ENCODE data around the gene F2RL1. TPM values are rescaled to one million over a fixed set of nuclear protein-coding genes. Genes with fewer than 3 reads are reported as not detected.
"Not testable (repeated sequence)": the region's sequence is repeated elsewhere in the genome, so short reads cannot be mapped to it uniquely, and the experiment has no call there.

The F2RL1 gene
- total and polyA plus RNA-seq, 11 donors = 0.80 to 6.6 (median 1.6) TPM

DNA sequence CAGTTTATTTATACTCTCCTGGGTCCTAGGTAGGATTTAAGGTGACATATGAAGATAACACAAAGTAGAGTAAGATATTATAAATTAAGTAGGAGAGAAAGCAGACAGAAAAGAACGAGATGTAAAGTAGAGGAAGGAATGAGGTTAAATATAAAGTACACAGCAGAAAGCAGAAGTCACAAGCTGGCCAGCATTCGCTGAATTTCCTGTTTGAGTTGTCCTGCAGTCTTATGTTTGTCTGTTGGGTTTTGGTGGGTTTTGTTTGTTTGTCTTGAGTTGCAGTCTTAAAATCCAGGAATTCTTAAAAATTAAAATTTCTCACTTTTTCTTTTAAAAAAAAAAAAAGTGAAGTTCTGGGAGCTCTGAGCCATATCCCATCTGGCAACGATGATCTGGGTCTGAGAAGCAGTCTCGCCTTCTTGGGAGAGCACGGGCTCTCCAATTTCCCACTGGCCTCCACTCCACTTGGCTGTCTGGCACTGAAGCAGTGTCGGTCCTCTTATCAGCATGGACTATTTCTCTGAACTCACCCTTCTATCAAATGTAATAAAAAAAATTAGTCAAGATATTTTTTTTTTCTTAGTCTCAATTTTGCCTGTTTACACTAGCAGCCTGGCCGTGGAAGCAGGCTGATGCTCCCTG, 33.0 kb downstream of the F2RL1 start:
- H3K27me3 ChIP-seq = no peaks in the 10 kb centered on the region
- peaks cover 0 to 5% (median 0%) of the 10 kb centered on the region in 12 donors for H3K9me3 ChIP-seq
- H3K4me1 ChIP-seq = peaks cover 0 to 77% (median 8%) of the 10 kb centered on the region in 12 donors
- DNase-seq (peak in 4 of 5 donors; percentile 21 to 66 (median 39)), ATAC-seq (peak in 3 of 4 donors; percentile 58 to 75 (median 73))
- no peak overlapping the region for H3K4me3 ChIP-seq
- H3K36me3 ChIP-seq = no peaks in the 10 kb centered on the region
- peak overlapping the region in 5 of 12 donors; percentile 25 to 91 (median 36) for H3K27ac ChIP-seq
- WGBS, 4 donors = 43 to 52% (median 46%) methylated on average over 7 of the region's 7 CpGs
- intact Hi-C loops (cut with DNase I) = no loop called here
- TF ChIP-seq, protein P1, sequence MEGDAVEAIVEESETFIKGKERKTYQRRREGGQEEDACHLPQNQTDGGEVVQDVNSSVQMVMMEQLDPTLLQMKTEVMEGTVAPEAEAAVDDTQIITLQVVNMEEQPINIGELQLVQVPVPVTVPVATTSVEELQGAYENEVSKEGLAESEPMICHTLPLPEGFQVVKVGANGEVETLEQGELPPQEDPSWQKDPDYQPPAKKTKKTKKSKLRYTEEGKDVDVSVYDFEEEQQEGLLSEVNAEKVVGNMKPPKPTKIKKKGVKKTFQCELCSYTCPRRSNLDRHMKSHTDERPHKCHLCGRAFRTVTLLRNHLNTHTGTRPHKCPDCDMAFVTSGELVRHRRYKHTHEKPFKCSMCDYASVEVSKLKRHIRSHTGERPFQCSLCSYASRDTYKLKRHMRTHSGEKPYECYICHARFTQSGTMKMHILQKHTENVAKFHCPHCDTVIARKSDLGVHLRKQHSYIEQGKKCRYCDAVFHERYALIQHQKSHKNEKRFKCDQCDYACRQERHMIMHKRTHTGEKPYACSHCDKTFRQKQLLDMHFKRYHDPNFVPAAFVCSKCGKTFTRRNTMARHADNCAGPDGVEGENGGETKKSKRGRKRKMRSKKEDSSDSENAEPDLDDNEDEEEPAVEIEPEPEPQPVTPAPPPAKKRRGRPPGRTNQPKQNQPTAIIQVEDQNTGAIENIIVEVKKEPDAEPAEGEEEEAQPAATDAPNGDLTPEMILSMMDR (IDR thresholded peaks at IDR 0.05) = no peak
- no peak for TF ChIP-seq POLR2A (IDR thresholded peaks at IDR 0.05)

DNA sequence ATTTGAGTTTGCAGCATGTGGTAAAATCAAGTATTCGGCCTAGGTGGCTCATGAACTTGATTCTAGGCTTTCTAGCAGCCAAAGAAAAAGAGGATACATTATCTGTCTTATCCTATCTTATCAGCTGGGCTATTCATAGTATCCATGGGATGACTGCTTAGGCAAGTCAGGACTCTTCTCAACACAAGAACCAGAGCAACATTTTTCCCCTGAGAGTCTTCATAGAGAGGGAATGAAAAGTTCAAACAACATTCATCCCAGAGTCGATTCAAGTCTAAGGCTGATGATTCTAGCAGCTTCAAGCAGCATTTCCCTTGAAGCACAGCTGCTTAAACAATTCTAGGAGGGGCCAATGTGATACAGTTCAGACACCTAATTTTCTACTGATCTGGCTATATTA, 33.9 kb downstream of the F2RL1 start:
- peak overlapping the region in 6 of 12 donors; percentile 4 to 91 (median 36) for H3K27ac ChIP-seq
- H3K4me1 ChIP-seq = peaks cover 0 to 85% (median 8%) of the 10 kb centered on the region in 12 donors
- no peaks in the 10 kb centered on the region for H3K36me3 ChIP-seq
- no peak for TF ChIP-seq POLR2A (IDR thresholded peaks at IDR 0.05)
- TF ChIP-seq, protein P1 (IDR thresholded peaks at IDR 0.05) = no peak
- DNase-seq (no peak), ATAC-seq (peak in 2 of 4 donors; percentile 48 to 49)
- peaks cover 0 to 5% (median 0%) of the 10 kb centered on the region in 12 donors for H3K9me3 ChIP-seq
- H3K4me3 ChIP-seq = no peak overlapping the region
- WGBS, 4 donors = 24 to 40% (median 25%) methylated on average over 2 of the region's 2 CpGs
- H3K27me3 ChIP-seq = no peaks in the 10 kb centered on the region
- intact Hi-C loops (cut with DNase I) = no loop called here

DNA sequence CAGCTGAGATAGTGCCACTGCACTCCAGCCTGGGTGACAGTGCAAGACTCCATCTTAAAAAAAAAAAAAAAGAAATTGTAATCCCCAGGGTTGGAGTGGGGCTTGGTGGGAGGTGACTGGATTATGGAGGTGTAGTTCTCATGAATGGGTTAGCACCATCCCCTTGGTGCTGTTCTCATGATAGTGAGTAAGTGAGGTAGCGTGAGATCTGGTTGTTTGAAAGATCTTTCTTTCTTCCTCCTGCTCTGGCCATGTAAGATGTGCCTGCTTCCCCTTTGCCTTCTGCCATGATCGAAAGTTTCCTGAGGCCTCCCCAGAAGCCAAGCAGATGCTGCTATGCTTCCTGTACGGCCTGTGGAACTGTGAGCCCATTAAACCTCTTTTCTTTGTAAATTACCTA, 34.9 kb downstream of the F2RL1 start:
- H3K36me3 ChIP-seq; H3K9me3 ChIP-seq; intact Hi-C loops (cut with DNase I); H3K27me3 ChIP-seq; H3K4me3 ChIP-seq; ATAC-seq; DNase-seq: not testable (repeated sequence)
- Histone ChIP-seq H3K27ac (peak overlapping the region in 1 of 12 donors; percentile 91), H3K4me1 (peaks cover 0 to 87% (median 8%) of the 10 kb centered on the region in 12 donors)
- WGBS, 4 donors = 88 to 100% (median 94%) methylated on average over 3 of the region's 3 CpGs

DNA sequence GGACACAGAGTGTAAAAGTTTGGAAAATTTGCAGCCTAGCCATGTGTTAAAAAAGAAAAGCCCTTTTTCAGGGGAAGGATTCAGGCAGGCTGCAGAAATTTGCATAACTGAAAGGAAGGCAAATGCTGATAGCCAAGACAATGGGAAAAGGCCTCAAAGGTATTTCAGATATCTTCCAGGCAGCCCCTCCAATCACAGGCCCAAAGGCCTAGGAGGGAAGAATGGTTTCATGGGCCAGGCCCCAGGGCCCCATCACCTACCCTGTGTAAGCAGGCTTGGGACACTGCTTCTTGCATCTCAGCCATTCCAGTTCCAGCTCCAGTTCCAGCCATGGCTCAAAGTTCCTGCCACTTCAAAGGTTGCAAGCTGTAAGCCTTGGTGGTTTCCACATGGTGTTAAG, 35.8 kb downstream of the F2RL1 start:
- Histone ChIP-seq H3K4me1 (peaks cover 0 to 89% (median 8%) of the 10 kb centered on the region in 12 donors), H3K36me3 (no peaks in the 10 kb centered on the region), H3K9me3 (peaks cover 0 to 5% (median 0%) of the 10 kb centered on the region in 12 donors), H3K27ac (peak overlapping the region in 1 of 12 donors; percentile 91), H3K4me3 (no peak overlapping the region), H3K27me3 (no peaks in the 10 kb centered on the region)
- ATAC-seq = no peak
- intact Hi-C loops (cut with DNase I) = no loop called here
- TF ChIP-seq, protein P1 (IDR thresholded peaks at IDR 0.05) = no peak
- TF ChIP-seq POLR2A (IDR thresholded peaks at IDR 0.05) = no peak
- DNase-seq = no peak

DNA sequence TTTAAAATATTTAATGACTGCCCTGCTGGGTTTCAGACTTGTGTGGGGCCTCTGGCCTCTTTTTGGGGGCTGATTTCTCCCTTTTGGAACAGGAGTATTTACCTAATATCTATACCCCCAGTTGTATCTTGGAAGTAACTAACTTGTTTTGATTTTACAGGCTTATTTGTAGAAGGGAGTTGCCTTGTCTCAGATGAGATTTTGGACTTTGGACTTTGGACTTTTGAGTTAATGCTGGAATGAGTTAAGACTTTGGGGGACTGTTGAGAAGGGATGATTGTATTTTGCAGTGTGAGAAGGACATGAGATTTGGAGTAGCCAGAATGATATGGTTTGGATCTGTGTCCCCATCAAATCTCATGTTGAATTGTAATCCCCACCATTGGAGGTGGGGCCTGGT, 36.7 kb downstream of the F2RL1 start:
- DNase-seq; H3K9me3 ChIP-seq; intact Hi-C loops (cut with DNase I); ATAC-seq; H3K36me3 ChIP-seq; H3K4me3 ChIP-seq; H3K27me3 ChIP-seq: not testable (repeated sequence)
- Histone ChIP-seq H3K4me1 (peaks cover 0 to 89% (median 8%) of the 10 kb centered on the region in 12 donors), H3K27ac (peak overlapping the region in 2 of 12 donors; percentile 41 to 91)
